ENCODE results near the gene PPP1R18.

GRCh38 chr6:30705620-30706019 lies 19.2 kb upstream of the PPP1R18 start:
- TF ChIP-seq CTCF (IDR thresholded peaks at IDR 0.05; ENCODE audit: insufficient read depth, low read depth, low read length) (no peak), EZH2 (IDR thresholded peaks at IDR 0.05; ENCODE audit: insufficient read depth, low read length) (no peak)

Data from astrocyte (in vitro differentiated cells and primary cell).